HEK293 (cell line): ENCODE results near the gene MED13L.

ENCODE experiments used
- CTCF ChIP-seq: fragments of 450-650 bp; formaldehyde crosslinking; IDR thresholded peaks from 2 replicates; pipeline ENCODE4 v1.5.1; 2016; ENCODE audit warnings: missing biosample characterization, missing genetic modification characterization
- KLF16 ChIP-seq: fragments of 450-650 bp; formaldehyde crosslinking; IDR thresholded peaks from 2 replicates; pipeline ENCODE4 v1.5.1; 2017; ENCODE audit warnings: missing biosample characterization, missing genetic modification characterization
- ZNF174 ChIP-seq: fragments of 450-650 bp; formaldehyde crosslinking; IDR thresholded peaks from 2 replicates; pipeline ENCODE4 v1.5.0; 2017; ENCODE audit warnings: missing biosample characterization, mild to moderate bottlenecking, missing genetic modification characterization
- ZNF248 ChIP-seq: fragments of 450-650 bp; formaldehyde crosslinking; IDR thresholded peaks from 2 replicates; pipeline ENCODE4 v1.5.1; 2017; ENCODE audit warnings: missing biosample characterization, missing genetic modification characterization
- ZNF501 ChIP-seq: fragments of 450-650 bp; formaldehyde crosslinking; IDR thresholded peaks from 2 replicates; pipeline ENCODE4 v1.5.1; 2016; ENCODE audit warnings: missing biosample characterization, missing genetic modification characterization
- ZNF768 ChIP-seq: fragments of 450-650 bp; formaldehyde crosslinking; IDR thresholded peaks from 2 replicates; pipeline ENCODE4 v1.5.1; 2018; ENCODE audit warnings: missing biosample characterization, mild to moderate bottlenecking, missing genetic modification characterization

- TF ChIP-seq KLF16 (tag by site-specific recombination) (no peak), ZNF501 (no peak), ZNF768 (tag by site-specific recombination) (no peak), ZNF248 (no peak), CTCF (tag by site-specific recombination) (no peak), ZNF174 (tag by site-specific recombination) (no peak)
These were observed 329.8 kb downstream of the MED13L start for GRCh38 chr12:115947696-115948062.
